ENCODE measurements around the gene MAP1B.
A peak's percentile ranks its signal among the peaks of the same experiment; 100 is the strongest.

The MAP1B gene

GRCh38 chr5:72107131-72107900, at the start of gene MAP1B:
Gene MAP1B (plus strand): TSS chr5:72107475. CDS start chr5:72107532, 57 bp downstream.
- Mint-ChIP-seq H3K9me3 (ENCODE audit: low read depth) (no peaks in the 10 kb centered on the region), H3K36me3 (no peaks in the 10 kb centered on the region), H3K27ac (no peak within 1 kb of the TSS), H3K27me3 (peaks cover 39% of the 10 kb centered on the region), H3K4me3 (peak within 1 kb of the TSS; percentile 58), H3K4me1 (ENCODE audit: low read depth) (peaks cover 13% of the 10 kb centered on the region)

- no peak overlapping the region for H3K27ac Mint-ChIP-seq
- no peak overlapping the region for H3K4me3 Mint-ChIP-seq
- H3K27me3 Mint-ChIP-seq = peaks cover 3% of the 10 kb centered on the region
- H3K36me3 Mint-ChIP-seq = no peaks in the 10 kb centered on the region
- H3K9me3 Mint-ChIP-seq (ENCODE audit: low read depth) = no peaks in the 10 kb centered on the region
- H3K4me1 Mint-ChIP-seq (ENCODE audit: low read depth) = no peaks in the 10 kb centered on the region
These were observed 49.5 kb upstream of the MAP1B start for GRCh38 chr5:72057816-72058215.

- Mint-ChIP-seq H3K4me1 (ENCODE audit: low read depth) (no peaks in the 10 kb centered on the region), H3K27ac (no peak overlapping the region), H3K27me3 (peaks cover 4% of the 10 kb centered on the region), H3K36me3 (no peaks in the 10 kb centered on the region), H3K4me3 (no peak overlapping the region), H3K9me3 (ENCODE audit: low read depth) (no peaks in the 10 kb centered on the region)
These were observed 44.0 kb upstream of the MAP1B start for GRCh38 chr5:72063219-72063819.

GRCh38 chr5:72064801-72065570, 42.3 kb upstream of the MAP1B start:
- Mint-ChIP-seq H3K27ac (no peak overlapping the region), H3K4me1 (ENCODE audit: low read depth) (no peaks in the 10 kb centered on the region), H3K4me3 (no peak overlapping the region), H3K27me3 (peaks cover 4% of the 10 kb centered on the region), H3K36me3 (no peaks in the 10 kb centered on the region), H3K9me3 (ENCODE audit: low read depth) (no peaks in the 10 kb centered on the region)

- no peaks in the 10 kb centered on the region for H3K9me3 Mint-ChIP-seq (ENCODE audit: low read depth)
- no peaks in the 10 kb centered on the region for H3K4me1 Mint-ChIP-seq (ENCODE audit: low read depth)
- H3K4me3 Mint-ChIP-seq = no peak overlapping the region
- H3K36me3 Mint-ChIP-seq = no peaks in the 10 kb centered on the region
- H3K27ac Mint-ChIP-seq = no peak overlapping the region
- H3K27me3 Mint-ChIP-seq = peaks cover 4% of the 10 kb centered on the region
These were observed 41.5 kb upstream of the MAP1B start for GRCh38 chr5:72065751-72066255.

GRCh38 chr5:72066705-72067107, 40.6 kb upstream of the MAP1B start:
- peaks cover 4% of the 10 kb centered on the region for H3K27me3 Mint-ChIP-seq
- H3K36me3 Mint-ChIP-seq = no peaks in the 10 kb centered on the region
- no peak overlapping the region for H3K4me3 Mint-ChIP-seq
- H3K4me1 Mint-ChIP-seq (ENCODE audit: low read depth) = no peaks in the 10 kb centered on the region
- no peak overlapping the region for H3K27ac Mint-ChIP-seq
- H3K9me3 Mint-ChIP-seq (ENCODE audit: low read depth) = no peaks in the 10 kb centered on the region

GRCh38 chr5:72067682-72068470, 39.4 kb upstream of the MAP1B start:
- no peak overlapping the region for H3K4me3 Mint-ChIP-seq
- peaks cover 6% of the 10 kb centered on the region for H3K27me3 Mint-ChIP-seq
- H3K27ac Mint-ChIP-seq = no peak overlapping the region

GRCh38 chr5:72070529-72070928, 36.7 kb upstream of the MAP1B start:
- Mint-ChIP-seq H3K4me3 (no peak overlapping the region), H3K36me3 (no peaks in the 10 kb centered on the region), H3K27me3 (peaks cover 6% of the 10 kb centered on the region), H3K9me3 (ENCODE audit: low read depth) (no peaks in the 10 kb centered on the region), H3K27ac (no peak overlapping the region), H3K4me1 (ENCODE audit: low read depth) (no peaks in the 10 kb centered on the region)

More at GRCh38 chr5:72067682-72068470, 39.4 kb upstream of the MAP1B start:
- Mint-ChIP-seq H3K9me3 (ENCODE audit: low read depth) (no peaks in the 10 kb centered on the region), H3K36me3 (no peaks in the 10 kb centered on the region), H3K4me1 (ENCODE audit: low read depth) (no peaks in the 10 kb centered on the region)

GRCh38 chr5:72071906-72072305, 35.4 kb upstream of the MAP1B start:
- Mint-ChIP-seq H3K4me1 (ENCODE audit: low read depth) (no peaks in the 10 kb centered on the region), H3K27me3 (peaks cover 6% of the 10 kb centered on the region), H3K27ac (no peak overlapping the region), H3K36me3 (no peaks in the 10 kb centered on the region), H3K9me3 (ENCODE audit: low read depth) (no peaks in the 10 kb centered on the region), H3K4me3 (no peak overlapping the region)

- Mint-ChIP-seq H3K4me3 (no peak overlapping the region), H3K9me3 (ENCODE audit: low read depth) (no peaks in the 10 kb centered on the region), H3K27ac (no peak overlapping the region), H3K4me1 (ENCODE audit: low read depth) (no peaks in the 10 kb centered on the region), H3K36me3 (no peaks in the 10 kb centered on the region), H3K27me3 (peaks cover 3% of the 10 kb centered on the region)
These were observed 33.0 kb upstream of the MAP1B start for GRCh38 chr5:72074251-72074650.

GRCh38 chr5:72075461-72075860, 31.8 kb upstream of the MAP1B start:
- Mint-ChIP-seq H3K27me3 (peaks cover 5% of the 10 kb centered on the region), H3K4me1 (ENCODE audit: low read depth) (no peaks in the 10 kb centered on the region), H3K9me3 (ENCODE audit: low read depth) (no peaks in the 10 kb centered on the region), H3K27ac (no peak overlapping the region), H3K4me3 (no peak overlapping the region), H3K36me3 (no peaks in the 10 kb centered on the region)

- H3K4me1 Mint-ChIP-seq (ENCODE audit: low read depth) = no peaks in the 10 kb centered on the region
- H3K36me3 Mint-ChIP-seq = no peaks in the 10 kb centered on the region
- H3K9me3 Mint-ChIP-seq (ENCODE audit: low read depth) = no peaks in the 10 kb centered on the region
- no peak overlapping the region for H3K4me3 Mint-ChIP-seq
- H3K27ac Mint-ChIP-seq = no peak overlapping the region
- peaks cover 7% of the 10 kb centered on the region for H3K27me3 Mint-ChIP-seq
These were observed 30.5 kb upstream of the MAP1B start for GRCh38 chr5:72076621-72077300.

GRCh38 chr5:72077390-72077789, 29.9 kb upstream of the MAP1B start:
- Mint-ChIP-seq H3K9me3 (ENCODE audit: low read depth) (no peaks in the 10 kb centered on the region), H3K4me1 (ENCODE audit: low read depth) (no peaks in the 10 kb centered on the region), H3K27me3 (peaks cover 7% of the 10 kb centered on the region), H3K4me3 (no peak overlapping the region), H3K27ac (no peak overlapping the region), H3K36me3 (no peaks in the 10 kb centered on the region)

- Mint-ChIP-seq H3K27ac (no peak overlapping the region), H3K4me1 (ENCODE audit: low read depth) (no peaks in the 10 kb centered on the region), H3K27me3 (peaks cover 13% of the 10 kb centered on the region), H3K9me3 (ENCODE audit: low read depth) (no peaks in the 10 kb centered on the region), H3K36me3 (no peaks in the 10 kb centered on the region), H3K4me3 (no peak overlapping the region)
These were observed 28.0 kb upstream of the MAP1B start for GRCh38 chr5:72079288-72079687.

Measured in activated naive CD8-positive, alpha-beta T cell (primary cell).